HG03571 (cell line): Measurements from ENCODE around the gene ANO9.
"Not testable (repeated sequence)": the region's sequence is repeated elsewhere in the genome, so short reads cannot be mapped to it uniquely, and the experiment has no call there.

Source experiments
- ATAC-seq: cut with Tn5 transposase; IDR thresholded peaks from one replicate; pipeline ENCODE4 v1.9.1; 2021; ENCODE audit not compliant: unreplicated experiment

Gene ANO9

GRCh38 chr11:405323-405953 lies 36.4 kb downstream of the ANO9 start:
- no peak for ATAC-seq

- no peak for ATAC-seq
These were observed 37.1 kb downstream of the ANO9 start for GRCh38 chr11:404551-405264.

GRCh38 chr11:403761-404431 lies 37.9 kb downstream of the ANO9 start:
- no peak for ATAC-seq

- ATAC-seq: no peak
These were observed 38.6 kb downstream of the ANO9 start for GRCh38 chr11:403021-403760.

- not testable (repeated sequence) for ATAC-seq
These were observed 40.6 kb downstream of the ANO9 start for GRCh38 chr11:401196-401595.

GRCh38 chr11:400241-400689 lies 41.5 kb downstream of the ANO9 start:
- no peak for ATAC-seq

- ATAC-seq: no peak
These were observed 42.0 kb downstream of the ANO9 start for GRCh38 chr11:399731-400211.

GRCh38 chr11:398826-399225 lies 43.0 kb downstream of the ANO9 start:
- no peak for ATAC-seq

GRCh38 chr11:396948-397548 lies 44.8 kb downstream of the ANO9 start:
- no peak for ATAC-seq

- no peak for ATAC-seq
These were observed 45.3 kb downstream of the ANO9 start for GRCh38 chr11:396511-396947.

GRCh38 chr11:395866-396265 lies 45.9 kb downstream of the ANO9 start:
- no peak for ATAC-seq

- ATAC-seq: no peak
These were observed 46.8 kb downstream of the ANO9 start for GRCh38 chr11:394858-395655.

GRCh38 chr11:394034-394857 lies 47.6 kb downstream of the ANO9 start, which contains the start of gene PKP3:
PKP3 (plus strand) TSS chr11:394209; CDS start chr11:394293, 84 bp downstream.
- no peak for ATAC-seq

- ATAC-seq: no peak
These were observed 48.4 kb downstream of the ANO9 start for GRCh38 chr11:393219-394033.

GRCh38 chr11:392102-392777 lies 49.6 kb downstream of the ANO9 start:
- ATAC-seq: no peak

- ATAC-seq: no peak
These were observed 50.4 kb downstream of the ANO9 start for GRCh38 chr11:391117-392017.

GRCh38 chr11:390175-390574 lies 51.6 kb downstream of the ANO9 start:
- ATAC-seq: no peak
